ENCODE data around the gene DONSON. TPM values are rescaled to one million over a fixed set of nuclear protein-coding genes. Genes with fewer than 3 reads are reported as not detected.
"Not testable (repeated sequence)": the region's sequence is repeated elsewhere in the genome, so short reads cannot be mapped to it uniquely, and the experiment has no call there.

Gene DONSON
- polyA plus RNA-seq, 3 donors: 0.94 to 8.6 (median 1.5) TPM

GRCh38 chr21:33634254-33634653 lies 45.8 kb upstream of the DONSON start:
- peaks cover 27 to 39% of the 10 kb centered on the region in 2 donors for H3K36me3 Mint-ChIP-seq

GRCh38 chr21:33626151-33626550 lies 37.7 kb upstream of the DONSON start:
- H3K4me1 ChIP-seq (ENCODE audit: control insufficient read depth in 1 of 2, insufficient read depth in 2 of 2, low read length in 2 of 2); H3K27me3 ChIP-seq (ENCODE audit: control insufficient read depth in 2 of 2, insufficient read depth in 2 of 2, low read length in 2 of 2); H3K4me1 Mint-ChIP-seq; H3K27me3 Mint-ChIP-seq (ENCODE audit: low read depth in 3 of 3); H4K20me1 ChIP-seq (ENCODE audit: insufficient read depth, low read length); H3K9ac ChIP-seq (ENCODE audit: insufficient read depth, low read length, poor library complexity, severe bottlenecking); H3K4me3 ChIP-seq (replicated peaks in 1 of 3; ENCODE audit: low read depth in 2 of 3, low read length in 3 of 3); H3K4me3 Mint-ChIP-seq; H3K4me2 ChIP-seq (replicated peaks; ENCODE audit: extremely low read depth, low read length, poor library complexity, severe bottlenecking); H3K27ac ChIP-seq (ENCODE audit: low read depth in 1 of 2, low read length in 2 of 2); H2AFZ ChIP-seq (ENCODE audit: insufficient read depth, low read depth, low read length, poor library complexity, severe bottlenecking); H3K27ac Mint-ChIP-seq; intact Hi-C loops (cut with micrococcal nuclease); H3K9me3 ChIP-seq (replicated peaks in 1 of 2; ENCODE audit: control insufficient read depth in 1 of 2, insufficient read depth in 1 of 2, low read length in 2 of 2); H3K9me3 Mint-ChIP-seq; DNase-seq; H3K79me2 ChIP-seq (ENCODE audit: insufficient read depth, low read length): not testable (repeated sequence)
- 98% methylated on average over 6 of the region's 7 CpGs for whole genome bisulfite sequencing (ENCODE audit: insufficient coverage)
- peaks cover 40 to 74% of the 10 kb centered on the region in 2 donors for H3K36me3 Mint-ChIP-seq
- H3K36me3 ChIP-seq (replicated peaks in 1 of 2; ENCODE audit: control insufficient read depth in 1 of 2, insufficient read depth in 2 of 2, low read length in 2 of 2): peaks cover 39 to 67% of the 10 kb centered on the region in 2 donors

More at GRCh38 chr21:33634254-33634653, 45.8 kb upstream of the DONSON start:
- Mint-ChIP-seq H3K27ac (no peak overlapping the region), H3K27me3 (ENCODE audit: low read depth in 3 of 3) (no peaks in the 10 kb centered on the region), H3K9me3 (peaks cover 0 to 15% (median 0%) of the 10 kb centered on the region in 7 donors), H3K4me3 (no peak overlapping the region), H3K4me1 (peaks cover 6% of the 10 kb centered on the region)
- TF ChIP-seq, protein P1, sequence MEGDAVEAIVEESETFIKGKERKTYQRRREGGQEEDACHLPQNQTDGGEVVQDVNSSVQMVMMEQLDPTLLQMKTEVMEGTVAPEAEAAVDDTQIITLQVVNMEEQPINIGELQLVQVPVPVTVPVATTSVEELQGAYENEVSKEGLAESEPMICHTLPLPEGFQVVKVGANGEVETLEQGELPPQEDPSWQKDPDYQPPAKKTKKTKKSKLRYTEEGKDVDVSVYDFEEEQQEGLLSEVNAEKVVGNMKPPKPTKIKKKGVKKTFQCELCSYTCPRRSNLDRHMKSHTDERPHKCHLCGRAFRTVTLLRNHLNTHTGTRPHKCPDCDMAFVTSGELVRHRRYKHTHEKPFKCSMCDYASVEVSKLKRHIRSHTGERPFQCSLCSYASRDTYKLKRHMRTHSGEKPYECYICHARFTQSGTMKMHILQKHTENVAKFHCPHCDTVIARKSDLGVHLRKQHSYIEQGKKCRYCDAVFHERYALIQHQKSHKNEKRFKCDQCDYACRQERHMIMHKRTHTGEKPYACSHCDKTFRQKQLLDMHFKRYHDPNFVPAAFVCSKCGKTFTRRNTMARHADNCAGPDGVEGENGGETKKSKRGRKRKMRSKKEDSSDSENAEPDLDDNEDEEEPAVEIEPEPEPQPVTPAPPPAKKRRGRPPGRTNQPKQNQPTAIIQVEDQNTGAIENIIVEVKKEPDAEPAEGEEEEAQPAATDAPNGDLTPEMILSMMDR (IDR thresholded peaks at IDR 0.05): no peak
- H2AFZ ChIP-seq (ENCODE audit: insufficient read depth, low read depth, low read length, poor library complexity, severe bottlenecking): no peak overlapping the region
- DNase-seq: no peak
- no peak overlapping the region for H3K4me3 ChIP-seq (replicated peaks in 1 of 3; ENCODE audit: low read depth in 2 of 3, low read length in 3 of 3)
- WGBS (ENCODE audit: insufficient coverage): no CpG with 5 or more reads among the region's 2 CpGs
- no peak overlapping the region for H3K9ac ChIP-seq (ENCODE audit: insufficient read depth, low read length, poor library complexity, severe bottlenecking)
- no peaks in the 10 kb centered on the region for H3K9me3 ChIP-seq (replicated peaks in 1 of 2; ENCODE audit: control insufficient read depth in 1 of 2, insufficient read depth in 1 of 2, low read length in 2 of 2)
- H3K27ac ChIP-seq (ENCODE audit: low read depth in 1 of 2, low read length in 2 of 2): no peak overlapping the region
- peaks cover 22% of the 10 kb centered on the region for H4K20me1 ChIP-seq (ENCODE audit: insufficient read depth, low read length)
- H3K4me1 ChIP-seq (ENCODE audit: control insufficient read depth in 1 of 2, insufficient read depth in 2 of 2, low read length in 2 of 2): no peaks in the 10 kb centered on the region
- peaks cover 16 to 33% of the 10 kb centered on the region in 2 donors for H3K36me3 ChIP-seq (replicated peaks in 1 of 2; ENCODE audit: control insufficient read depth in 1 of 2, insufficient read depth in 2 of 2, low read length in 2 of 2)
- intact Hi-C loops (cut with micrococcal nuclease): no loop called here
- peaks cover 56% of the 10 kb centered on the region for H3K79me2 ChIP-seq (ENCODE audit: insufficient read depth, low read length)
- H3K4me2 ChIP-seq (replicated peaks; ENCODE audit: extremely low read depth, low read length, poor library complexity, severe bottlenecking): no peak overlapping the region
- no peaks in the 10 kb centered on the region for H3K27me3 ChIP-seq (ENCODE audit: control insufficient read depth in 2 of 2, insufficient read depth in 2 of 2, low read length in 2 of 2)

All from CD14-positive monocyte (primary cell).